Right ventricle myocardium superior (tissue), 1 donor: Measurements from ENCODE around the gene USP17L12. TPM values are rescaled to one million over a fixed set of nuclear protein-coding genes. Genes with fewer than 3 reads are reported as not detected.

Experiments used
- total RNA-seq: library from RNA; stranded (reverse); fragmentation: NEBNext Ultra II Directional; extraction: Animal tissue kit (Norgen Biotek cat#: 25700); gene quantifications from one replicate; pipeline ENCODE4 v1.2.1, GENCODE V29; 2021
- donor health status: DM: no; HTN: yes; CAD: no; lungs with severe emphysema.

USP17L12 gene
- total RNA-seq, 1 donor from 2014 or later: not detected

Other genes starting within 250 kb of the USP17L12 start
- gene FAM90A26, start 49.7 kb upstream of the USP17L12 start, total RNA-seq: not detected
- gene USP17L10, start 9.5 kb upstream of the USP17L12 start, total RNA-seq: not detected
- not detected for gene USP17L11, start 4.7 kb upstream of the USP17L12 start, total RNA-seq
- not detected for gene USP17L13, start 4.7 kb downstream of the USP17L12 start, total RNA-seq
- not detected for gene USP17L15, start 14.2 kb downstream of the USP17L12 start, total RNA-seq
- not detected for gene USP17L17, start 23.7 kb downstream of the USP17L12 start, total RNA-seq
- not detected for gene USP17L18, start 28.5 kb downstream of the USP17L12 start, total RNA-seq
- not detected for gene USP17L19, start 33.2 kb downstream of the USP17L12 start, total RNA-seq
- gene USP17L20, start 38.0 kb downstream of the USP17L12 start, total RNA-seq: not detected
- gene USP17L21, start 42.7 kb downstream of the USP17L12 start, total RNA-seq: not detected
- not detected for gene USP17L22, start 47.5 kb downstream of the USP17L12 start, total RNA-seq
- not detected for gene USP17L24, start 105.0 kb downstream of the USP17L12 start, total RNA-seq
- not detected for gene USP17L25, start 109.8 kb downstream of the USP17L12 start, total RNA-seq
- not detected for gene USP17L26, start 114.5 kb downstream of the USP17L12 start, total RNA-seq
- not detected for gene USP17L5, start 119.3 kb downstream of the USP17L12 start, total RNA-seq
- not detected for gene USP17L27, start 124.0 kb downstream of the USP17L12 start, total RNA-seq
- gene USP17L28, start 128.7 kb downstream of the USP17L12 start, total RNA-seq: not detected
- not detected for gene USP17L29, start 133.5 kb downstream of the USP17L12 start, total RNA-seq
- gene USP17L30, start 143.0 kb downstream of the USP17L12 start, total RNA-seq: not detected
- not detected for gene DEFB131A, start 224.3 kb downstream of the USP17L12 start, total RNA-seq